Gastrocnemius medialis (tissue), 4 donors: Measurements from ENCODE around the gene GAS7. TPM values are rescaled to one million over a fixed set of nuclear protein-coding genes. Genes with fewer than 3 reads are reported as not detected.

Experiments
- ATAC-seq, 2 donors: fragments of 150-250 bp; one replicate each; pipeline ENCODE4 v1.9.1; 2016
- DNase-seq, 2 donors: peaks; one replicate each; pipeline ENCODE4 v3.0.0-alpha.2; 2019
- H3K27ac ChIP-seq, 4 donors: fragments of 200-600 bp; sonication (generic); 1 replicate in 1 of 4; 2 replicates in 3 of 4; pipeline ENCODE4 v1.5.1; 2016 to 2018; ENCODE audit warnings: mild to moderate bottlenecking in 2 of 4, moderate library complexity in 1 of 4
- H3K27me3 ChIP-seq, 3 donors: fragments of 200-600 bp; sonication (generic) in 2 of 3; 1 replicate in 1 of 3; 2 replicates in 2 of 3; pipeline versions ENCODE4 v1.5.1 to v1.6.0; 2016 to 2019; ENCODE audit warnings: mild to moderate bottlenecking in 1 of 3, moderate library complexity in 1 of 3
- H3K36me3 ChIP-seq, 2 donors: fragments of 200-600 bp; sonication (generic) in 1 of 2; one replicate each; pipeline ENCODE4 v1.5.1; 2017 to 2018
- H3K4me1 ChIP-seq, 2 donors: fragments of 200-600 bp; sonication (generic) in 1 of 2; one replicate each; pipeline ENCODE4 v1.5.1; 2016 to 2017; ENCODE audit warnings: mild to moderate bottlenecking in 2 of 2
- H3K4me3 ChIP-seq, 4 donors: fragments of 200-600 bp; sonication (generic) in 3 of 4; 1 replicate in 1 of 4; 2 replicates in 3 of 4; pipeline ENCODE4 v1.5.1; 2016 to 2019; ENCODE audit warnings: mild to moderate bottlenecking in 2 of 4
- H3K9me3 ChIP-seq, 3 donors: fragments of 200-600 bp; sonication (generic) in 2 of 3; 1 replicate in 1 of 3; 2 replicates in 2 of 3; pipeline ENCODE4 v1.5.1; 2016 to 2019
- POLR2A ChIP-seq, 2 donors: fragments of 450-650 bp; IDR thresholded peaks; one replicate each; pipeline ENCODE4 v1.6.1; 2017; ENCODE audit warnings: antibody characterized with exemption in 2 of 2, mild to moderate bottlenecking in 2 of 2, moderate library complexity in 2 of 2
- in situ Hi-C, 4 donors: fragments of 200-750 bp; cut with MboI; loops; one replicate each; pipeline versions ENCODE4 v1.15.0 to v1.8.0; 2017; ENCODE audit warnings: low sequenced_read_pairs in 4 of 4
- intact Hi-C: fragments of 100-400 bp; cut with DNase I; formaldehyde crosslinking; loops from one replicate; pipeline ENCODE4 v1.15.1; 2023; ENCODE audit warnings: low total_unique reads
- total RNA-seq, 4 donors: library from RNA; depleted of rRNA; stranded (reverse); fragments of >200 nt; gene quantifications; one replicate each; pipeline versions ENCODE4 v1.1.0 to v1.2.3, GENCODE V29; 2016
- TF ChIP-seq, protein P1 (sequence below), 5 experiments: fragments of 450-650 bp in 3 of 5; fragments of 200-600 bp in 2 of 5; sonication (generic) in 2 of 5; IDR thresholded peaks in 4 of 5; conservative IDR thresholded peaks in 1 of 5; 1 replicate in 4 of 5; 2 replicates in 1 of 5; pipeline ENCODE4 v1.5.1; 2016 to 2019; ENCODE audit warnings: antibody characterized with exemption in 5 of 5, mild to moderate bottlenecking in 3 of 5, moderate library complexity in 3 of 5

GAS7 gene
- total RNA-seq, 4 donors from 2014 or later = 5.8 to 7.1 (median 6.1) TPM

DNA sequence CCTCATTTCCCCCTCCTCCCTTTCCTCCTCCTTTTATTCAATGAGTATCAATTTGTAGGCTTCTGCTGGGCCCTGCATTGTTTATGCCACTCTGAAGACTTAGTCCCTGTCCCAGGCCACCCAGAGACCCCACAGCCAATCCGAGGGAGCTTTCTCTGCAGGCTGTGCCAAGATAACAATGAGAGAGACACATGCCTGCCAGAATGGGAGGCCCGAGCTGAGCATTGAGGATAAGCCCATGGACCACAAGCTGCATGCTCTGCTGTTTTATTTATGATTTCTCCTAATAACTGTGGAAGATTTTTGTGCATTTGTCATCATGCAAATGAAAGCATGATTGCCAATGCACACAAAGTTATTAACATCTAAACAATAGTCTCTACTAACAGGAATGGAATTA, 296.3 kb downstream of the GAS7 start:
- H3K27me3 ChIP-seq = no peaks in the 10 kb centered on the region
- no peak overlapping the region for H3K4me3 ChIP-seq
- no peak for TF ChIP-seq POLR2A (IDR thresholded peaks at IDR 0.05)
- TF ChIP-seq, protein P1, sequence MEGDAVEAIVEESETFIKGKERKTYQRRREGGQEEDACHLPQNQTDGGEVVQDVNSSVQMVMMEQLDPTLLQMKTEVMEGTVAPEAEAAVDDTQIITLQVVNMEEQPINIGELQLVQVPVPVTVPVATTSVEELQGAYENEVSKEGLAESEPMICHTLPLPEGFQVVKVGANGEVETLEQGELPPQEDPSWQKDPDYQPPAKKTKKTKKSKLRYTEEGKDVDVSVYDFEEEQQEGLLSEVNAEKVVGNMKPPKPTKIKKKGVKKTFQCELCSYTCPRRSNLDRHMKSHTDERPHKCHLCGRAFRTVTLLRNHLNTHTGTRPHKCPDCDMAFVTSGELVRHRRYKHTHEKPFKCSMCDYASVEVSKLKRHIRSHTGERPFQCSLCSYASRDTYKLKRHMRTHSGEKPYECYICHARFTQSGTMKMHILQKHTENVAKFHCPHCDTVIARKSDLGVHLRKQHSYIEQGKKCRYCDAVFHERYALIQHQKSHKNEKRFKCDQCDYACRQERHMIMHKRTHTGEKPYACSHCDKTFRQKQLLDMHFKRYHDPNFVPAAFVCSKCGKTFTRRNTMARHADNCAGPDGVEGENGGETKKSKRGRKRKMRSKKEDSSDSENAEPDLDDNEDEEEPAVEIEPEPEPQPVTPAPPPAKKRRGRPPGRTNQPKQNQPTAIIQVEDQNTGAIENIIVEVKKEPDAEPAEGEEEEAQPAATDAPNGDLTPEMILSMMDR (IDR thresholded peaks at IDR 0.05 in 4 of 5, conservative IDR thresholded peaks at IDR 0.05 in 1 of 5) = no peak
- DNase-seq (no peak), ATAC-seq (no peak)
- intact Hi-C loops (no loop called here), in situ Hi-C loops (loop anchor here in 3 of 4 donors (25.0 kb wide), 3 partner anchors 90 to 710 kb away; partner anchors contain the start of gene GSG1L2 (in 1 of the 3))
- no peaks in the 10 kb centered on the region for H3K4me1 ChIP-seq
- H3K9me3 ChIP-seq = no peaks in the 10 kb centered on the region
- H3K27ac ChIP-seq = no peak overlapping the region
- no peaks in the 10 kb centered on the region for H3K36me3 ChIP-seq

DNA sequence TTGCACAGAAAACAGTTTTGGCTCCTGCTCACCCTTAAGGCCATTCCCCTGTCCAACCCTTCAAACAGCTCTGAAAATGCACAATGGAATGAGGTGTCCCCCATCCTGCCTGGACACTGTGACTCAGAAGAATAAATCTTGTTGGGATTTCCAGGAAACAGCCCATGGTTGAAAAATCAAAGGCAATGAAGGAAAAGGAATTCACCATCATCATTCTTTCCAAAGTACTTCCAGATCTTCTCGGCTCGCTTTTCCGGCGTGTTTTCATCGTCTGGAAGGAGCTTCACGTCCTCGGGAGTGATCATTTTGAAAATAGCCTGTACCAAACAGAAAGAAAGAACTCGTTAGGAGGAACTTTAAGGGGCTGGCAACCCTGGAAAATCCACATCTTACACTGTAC, 297.6 kb downstream of the GAS7 start:
- in situ Hi-C loops (loop anchor here in 3 of 4 donors (25.0 kb wide), 3 partner anchors 88 to 712 kb away; partner anchors contain the start of gene GSG1L2 (in 1 of the 3)), intact Hi-C loops (no loop called here)
- no peaks in the 10 kb centered on the region for H3K4me1 ChIP-seq
- H3K27me3 ChIP-seq = no peaks in the 10 kb centered on the region
- DNase-seq (no peak), ATAC-seq (peak in 1 of 2 donors; percentile 27)
- no peak for TF ChIP-seq POLR2A (IDR thresholded peaks at IDR 0.05)
- TF ChIP-seq, protein P1 (IDR thresholded peaks at IDR 0.05 in 4 of 5, conservative IDR thresholded peaks at IDR 0.05 in 1 of 5) = no peak
- H3K36me3 ChIP-seq = no peaks in the 10 kb centered on the region
- peak overlapping the region in 1 of 4 donors; percentile 29 for H3K27ac ChIP-seq
- no peaks in the 10 kb centered on the region for H3K9me3 ChIP-seq
- H3K4me3 ChIP-seq = no peak overlapping the region

DNA sequence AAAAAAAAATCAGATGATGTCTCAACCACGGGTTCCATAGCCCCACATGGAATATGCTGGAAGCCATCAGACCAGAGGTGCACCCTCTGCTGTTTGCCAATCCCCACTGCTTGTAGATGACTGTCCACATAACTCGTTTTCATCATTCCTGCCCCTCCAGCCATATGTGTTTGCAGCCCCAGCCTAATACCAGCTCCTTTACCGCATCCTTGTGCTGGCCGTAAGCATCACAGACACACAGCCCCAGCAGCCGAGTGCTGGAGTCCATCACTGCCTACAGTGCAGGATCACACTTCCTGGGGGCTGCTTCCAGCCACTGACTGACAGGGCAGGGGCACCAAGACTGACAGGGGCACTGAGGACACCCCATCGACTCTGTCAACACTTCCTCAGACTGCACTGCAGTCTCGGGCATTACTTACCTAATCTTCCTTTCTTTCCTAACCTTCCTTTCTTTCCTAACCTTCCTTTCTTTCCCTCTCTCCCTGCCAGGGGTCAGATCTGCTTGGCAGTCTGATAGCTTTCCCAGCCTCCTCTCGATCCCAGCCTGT, 298.3 kb downstream of the GAS7 start:
- peak in 1 of 2 donors; percentile 8 for ATAC-seq
- DNase-seq = no peak
- TF ChIP-seq, protein P1 (IDR thresholded peaks at IDR 0.05 in 4 of 5, conservative IDR thresholded peaks at IDR 0.05 in 1 of 5) = no peak
- no peak for TF ChIP-seq POLR2A (IDR thresholded peaks at IDR 0.05)
- intact Hi-C loops = no loop called here
- in situ Hi-C loops = loop anchor here in 3 of 4 donors (25.0 kb wide), 3 partner anchors 88 to 712 kb away; partner anchors contain the start of gene GSG1L2 (in 1 of the 3)
- Histone ChIP-seq H3K27ac (peak overlapping the region in 1 of 4 donors; percentile 29), H3K27me3 (no peaks in the 10 kb centered on the region), H3K9me3 (no peaks in the 10 kb centered on the region), H3K36me3 (no peaks in the 10 kb centered on the region), H3K4me1 (no peaks in the 10 kb centered on the region), H3K4me3 (no peak overlapping the region)

DNA sequence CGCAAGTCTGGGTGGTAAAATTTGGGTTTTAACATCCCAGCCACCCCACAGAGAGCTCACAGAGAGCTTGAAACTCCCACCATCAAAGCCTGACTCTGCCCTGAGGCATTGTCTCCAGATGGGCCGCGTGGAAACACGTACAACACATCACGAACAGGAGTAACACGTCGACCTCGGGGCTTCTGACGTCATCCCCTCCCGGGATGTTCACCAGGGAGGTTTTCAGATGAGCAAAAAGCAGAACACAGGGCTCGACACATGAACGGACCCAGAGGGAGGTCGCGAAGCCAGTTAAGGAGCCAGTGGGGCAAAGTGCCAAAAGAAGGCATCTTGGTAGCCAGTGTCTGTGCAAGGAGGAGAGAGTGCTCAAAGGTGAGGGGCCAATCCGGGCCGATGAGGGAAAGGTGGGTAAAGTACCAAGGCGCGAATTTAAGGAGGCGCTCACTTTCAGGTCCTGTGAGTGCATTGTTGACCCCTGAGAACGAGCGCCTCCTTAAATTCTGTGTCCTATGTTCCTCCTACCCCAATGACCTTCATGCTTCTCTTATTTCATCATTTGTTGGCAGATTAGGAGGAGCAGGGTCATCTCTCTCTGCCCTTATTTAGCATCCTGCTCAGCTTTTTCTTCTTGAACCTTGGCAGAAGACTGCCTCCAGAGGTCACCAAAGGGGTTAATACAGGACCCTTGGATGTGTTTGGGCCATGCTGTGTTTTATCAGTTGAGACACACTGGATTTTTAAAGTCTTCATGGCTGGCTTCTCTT, 298.9 kb downstream of the GAS7 start:
- DNase-seq (no peak), ATAC-seq (peak in 1 of 2 donors; percentile 27)
- in situ Hi-C loops = loop anchor here in 3 of 4 donors (25.0 kb wide), 3 partner anchors 87 to 713 kb away; partner anchors contain the start of gene GSG1L2 (in 1 of the 3)
- TF ChIP-seq, protein P1 (IDR thresholded peaks at IDR 0.05 in 4 of 5, conservative IDR thresholded peaks at IDR 0.05 in 1 of 5) = no peak
- no peak for TF ChIP-seq POLR2A (IDR thresholded peaks at IDR 0.05)
- Histone ChIP-seq H3K27me3 (no peaks in the 10 kb centered on the region), H3K9me3 (no peaks in the 10 kb centered on the region), H3K36me3 (no peaks in the 10 kb centered on the region), H3K4me1 (no peaks in the 10 kb centered on the region), H3K27ac (no peak overlapping the region), H3K4me3 (no peak overlapping the region)
- intact Hi-C loops = no loop called here
